Measurements from ENCODE around the gene DRAM2. TPM values are rescaled to one million over a fixed set of nuclear protein-coding genes. Genes with fewer than 3 reads are reported as not detected.
A peak's percentile ranks its signal among the peaks of the same experiment; 100 is the strongest.

DRAM2 gene
- total and polyA plus RNA-seq, 9 of the 15 experiments (the other 6 are each of a cell fraction or from before 2014, with no cell fraction given), result 29.0 to 161 (median 53.5) TPM

- TF ChIP-seq LCOR (CRISPR knock-in tag; IDR thresholded peaks at IDR 0.05) (0 out of 2 replicates have a peak, but pooled peaks have one; percentile 21), FOS (IDR thresholded peaks at IDR 0.05; ENCODE audit: extremely low read depth, insufficient read length) (peak; percentile 7), RBFOX2 (IDR thresholded peaks at IDR 0.05; ENCODE audit: low read depth, low read length) (peak; percentile 96), ZNF274 (IDR thresholded peaks at IDR 0.05; ENCODE audit: borderline replicate concordance, low read depth, low read length) (no peak), EHMT2 (IDR thresholded peaks at IDR 0.05) (no peak), NR0B1 (IDR thresholded peaks at IDR 0.05; ENCODE audit: partially characterized antibody) (no peak), RBM14 (IDR thresholded peaks at IDR 0.05; ENCODE audit: borderline replicate concordance, insufficient read depth, low read depth, low read length) (no peak), TARDBP (IDR thresholded peaks at IDR 0.05) (0 out of 2 replicates have a peak, but pooled peaks have one; percentile 47), MXI1 (IDR thresholded peaks at IDR 0.05; ENCODE audit: low read depth, low read length) (0 out of 2 replicates have a peak, but pooled peaks have one; percentile 9), ZFP1 (CRISPR knock-in tag; IDR thresholded peaks at IDR 0.05) (0 out of 2 replicates have a peak, but pooled peaks have one; percentile 13), REST (IDR thresholded peaks at IDR 0.05; ENCODE audit: borderline replicate concordance) (no peak), REST (CRISPR knock-in tag; IDR thresholded peaks at IDR 0.05; ENCODE audit: low read depth) (peak; percentile 75; the same call in 1 of the 2 replicates), CBFA2T2 (conservative IDR thresholded peaks at IDR 0.05) (no peak), STAT6 (CRISPR knock-in tag; IDR thresholded peaks at IDR 0.05) (no peak), KAT2B (IDR thresholded peaks at IDR 0.05; ENCODE audit: low read depth, low read length) (no peak), RFX5 (IDR thresholded peaks at IDR 0.05; ENCODE audit: low read depth, low read length) (no peak)
Measured at GRCh38 chr1:111139956-111140679, at the start of gene DRAM2, which contains the start of gene CEPT1 (continued).

Measured in K562 (cell line).